ENCODE data around the gene ZDHHC11B. TPM values are rescaled to one million over a fixed set of nuclear protein-coding genes. Genes with fewer than 3 reads are reported as not detected.
"Not testable (repeated sequence)": the region's sequence is repeated elsewhere in the genome, so short reads cannot be mapped to it uniquely, and the experiment has no call there.

Gene ZDHHC11B
- total RNA-seq, 2 donors from 2014 or later = 15.4 to 32.5 TPM

DNA sequence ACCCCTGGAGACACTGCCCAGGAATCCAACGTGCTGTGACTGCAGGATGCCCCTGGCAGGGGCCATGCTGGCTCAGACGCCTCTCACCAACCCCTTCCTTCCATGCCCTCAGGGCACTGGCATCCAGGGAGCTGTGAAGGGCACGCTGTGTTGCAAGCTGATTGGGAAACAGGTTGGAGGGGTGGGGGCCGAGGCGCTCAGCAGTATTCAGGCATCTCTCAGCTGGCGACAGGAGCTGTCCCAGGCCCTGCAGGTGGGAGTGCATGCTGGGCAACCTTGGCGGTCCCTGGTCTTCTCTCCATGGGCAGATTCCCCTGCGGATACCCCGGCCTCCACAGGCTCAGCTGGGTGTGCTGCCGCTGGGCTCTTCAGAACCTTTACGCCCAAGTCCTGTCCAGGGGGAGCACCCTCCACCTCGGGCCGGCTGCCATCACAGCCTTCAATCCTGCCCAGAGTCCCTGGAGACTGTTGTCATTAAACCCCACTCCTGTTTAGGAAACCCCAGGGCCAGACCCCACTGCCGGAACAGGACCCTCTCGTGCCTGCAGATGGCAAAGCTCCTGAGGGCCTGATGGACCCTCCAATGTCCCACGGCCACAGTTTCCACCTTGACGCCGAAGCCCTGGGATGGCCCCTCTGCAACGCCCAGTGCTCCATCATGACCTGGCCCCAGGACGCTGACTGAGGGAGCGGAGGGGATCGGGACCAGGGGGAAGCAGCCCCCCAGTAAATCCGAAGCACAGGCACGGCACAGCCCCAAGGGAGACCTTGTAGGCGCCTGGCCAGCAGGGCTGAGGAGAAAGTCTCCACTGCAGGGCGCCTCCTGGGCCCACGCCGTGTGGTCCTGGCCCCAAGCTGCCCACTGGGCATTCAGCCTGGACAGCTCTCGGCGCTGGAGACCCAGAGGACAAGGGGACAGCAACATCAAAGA, 100.7 kb downstream of the ZDHHC11B start:
- intact Hi-C loops (cut with DNase I) = loop anchor here in 1 of 2 donors (2.0 kb wide), 1 partner anchor 93 kb away; no protein-coding TSS in a partner anchor
- DNase-seq (peak; percentile 39), ATAC-seq (peak in 1 of 2 donors; percentile 62)

DNA sequence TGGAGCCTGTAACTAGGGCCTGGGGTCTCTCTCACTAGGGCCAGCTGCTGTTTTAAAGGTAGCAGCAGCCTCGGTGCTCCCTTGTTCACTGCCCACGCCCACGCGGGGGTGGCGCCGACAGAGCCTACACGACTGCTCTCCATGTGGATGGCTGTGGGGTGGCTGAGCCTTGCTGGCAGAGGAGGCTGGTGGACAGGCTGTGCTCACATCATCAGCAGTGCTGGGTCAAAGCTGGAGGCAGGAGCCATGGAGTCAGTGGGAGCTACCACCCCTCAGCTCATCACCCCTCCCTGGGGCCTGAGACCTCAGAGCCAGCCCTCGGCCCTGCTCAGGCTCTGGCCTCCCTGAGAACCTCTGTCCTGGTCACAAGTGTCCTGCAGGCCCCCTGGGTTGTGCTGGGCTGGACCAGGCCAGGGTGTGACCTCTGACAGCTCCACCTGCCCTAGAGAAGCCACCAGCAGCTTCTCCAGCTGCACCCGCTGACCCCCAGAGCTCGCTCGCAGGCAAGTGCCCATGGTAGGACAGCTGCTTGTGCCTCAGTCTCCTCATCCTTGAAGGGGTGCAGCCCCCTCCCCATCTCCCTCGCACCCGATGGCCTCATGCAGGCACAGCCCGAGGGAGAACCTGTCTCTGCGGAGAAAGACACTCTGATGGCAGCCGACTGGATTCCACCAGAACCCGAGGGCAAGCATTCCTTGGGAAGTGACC, 101.7 kb downstream of the ZDHHC11B start:
- DNase-seq = peak; percentile 17
- intact Hi-C loops (cut with DNase I) = loop anchor here in 1 of 2 donors (2.0 kb wide), 1 partner anchor 94 kb away; no protein-coding TSS in a partner anchor

DNA sequence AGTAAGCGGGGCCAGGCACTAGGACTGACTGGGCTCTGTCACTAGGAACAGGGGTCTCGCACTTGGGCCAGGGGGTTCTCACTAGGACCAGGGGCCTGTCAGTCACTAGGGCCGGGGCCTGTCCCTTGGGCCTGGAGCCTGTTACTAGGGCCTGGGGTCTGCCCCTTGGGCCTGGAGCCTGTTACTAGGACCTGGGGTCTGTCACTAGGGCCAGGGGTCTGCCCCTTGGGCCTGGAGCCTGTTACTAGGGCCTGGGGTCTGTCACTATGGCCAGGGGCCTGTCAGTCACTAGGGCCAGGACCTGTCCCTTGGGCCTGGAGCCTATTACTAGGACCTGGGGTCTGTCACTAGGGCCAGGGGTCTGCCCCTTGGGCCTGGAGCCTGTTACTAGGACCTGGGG, 102.3 kb downstream of the ZDHHC11B start:
- intact Hi-C loops (cut with DNase I) = loop anchor here in 1 of 2 donors (2.0 kb wide), 1 partner anchor 95 kb away; no protein-coding TSS in a partner anchor
- not testable (repeated sequence) for ATAC-seq
- DNase-seq = peak; percentile 11

More for the DNA sequence above, 101.7 kb downstream of the ZDHHC11B start:
- not testable (repeated sequence) for ATAC-seq

DNA sequence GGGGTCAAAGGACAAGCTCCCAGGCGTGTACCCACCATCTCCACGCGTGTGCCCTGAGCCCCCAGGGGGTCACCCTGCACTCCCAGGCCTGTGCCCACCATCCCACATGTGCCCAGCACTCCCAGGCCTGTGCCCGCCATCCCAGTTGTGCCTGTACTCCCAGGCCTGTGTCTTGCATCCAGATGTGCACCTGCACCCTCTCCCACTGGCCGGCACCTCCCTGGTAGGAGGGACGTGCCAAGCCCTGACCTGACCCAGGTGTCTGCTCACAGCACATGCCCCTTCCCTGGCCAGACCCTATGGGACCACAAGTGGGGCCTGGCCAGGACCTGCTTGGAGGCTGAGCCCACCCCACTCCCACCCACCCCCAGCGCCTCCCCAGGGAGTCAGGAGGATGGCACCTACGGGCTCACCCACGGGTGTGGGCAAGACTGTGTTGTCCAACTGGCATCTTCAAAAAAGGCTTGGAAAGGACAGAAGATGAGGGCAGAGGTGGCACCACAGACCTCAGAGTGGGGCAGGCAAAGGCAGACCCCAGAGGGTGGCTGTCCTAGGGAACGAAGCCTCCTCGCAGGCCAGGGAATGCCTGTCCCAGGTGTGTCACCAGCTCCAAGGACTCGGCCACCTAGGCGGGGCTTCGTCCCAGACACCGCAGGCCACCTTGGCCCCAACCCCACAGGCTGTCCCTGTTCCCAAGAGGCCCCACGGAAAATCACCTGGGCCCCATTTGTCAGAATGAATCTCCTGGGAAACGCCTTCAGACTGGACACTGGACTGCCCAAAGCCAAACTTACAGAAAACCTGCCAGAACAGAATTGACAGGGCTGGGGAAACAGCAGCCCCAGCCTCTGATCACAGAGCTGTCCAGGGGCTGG, 103.0 kb downstream of the ZDHHC11B start:
- intact Hi-C loops (cut with DNase I) = loop anchor here in 1 of 2 donors (2.0 kb wide), 1 partner anchor 95 kb away; no protein-coding TSS in a partner anchor
- DNase-seq = peak; percentile 13

DNA sequence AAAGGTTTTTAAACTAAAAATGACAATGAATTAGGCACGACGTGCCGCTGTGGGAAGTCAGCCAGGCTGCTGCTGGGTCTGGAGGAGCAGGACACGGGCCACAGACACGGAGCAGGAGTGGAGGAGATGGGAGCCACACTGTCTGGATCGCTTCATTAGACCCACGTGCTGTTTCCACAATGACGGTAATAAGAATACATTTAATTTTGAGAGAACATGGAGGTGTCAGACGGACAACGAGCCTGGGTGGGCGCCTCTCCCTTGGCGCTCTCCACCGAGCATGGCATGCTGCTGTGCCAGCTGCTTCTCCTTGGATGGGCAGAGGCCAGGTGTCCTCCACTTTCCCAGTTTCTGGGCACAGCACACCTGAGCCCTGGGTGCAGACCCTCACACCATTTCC, 103.7 kb downstream of the ZDHHC11B start:
- ATAC-seq; DNase-seq; intact Hi-C loops (cut with DNase I): not testable (repeated sequence)

More for the DNA sequence above, 103.0 kb downstream of the ZDHHC11B start:
- ATAC-seq = not testable (repeated sequence)

DNA sequence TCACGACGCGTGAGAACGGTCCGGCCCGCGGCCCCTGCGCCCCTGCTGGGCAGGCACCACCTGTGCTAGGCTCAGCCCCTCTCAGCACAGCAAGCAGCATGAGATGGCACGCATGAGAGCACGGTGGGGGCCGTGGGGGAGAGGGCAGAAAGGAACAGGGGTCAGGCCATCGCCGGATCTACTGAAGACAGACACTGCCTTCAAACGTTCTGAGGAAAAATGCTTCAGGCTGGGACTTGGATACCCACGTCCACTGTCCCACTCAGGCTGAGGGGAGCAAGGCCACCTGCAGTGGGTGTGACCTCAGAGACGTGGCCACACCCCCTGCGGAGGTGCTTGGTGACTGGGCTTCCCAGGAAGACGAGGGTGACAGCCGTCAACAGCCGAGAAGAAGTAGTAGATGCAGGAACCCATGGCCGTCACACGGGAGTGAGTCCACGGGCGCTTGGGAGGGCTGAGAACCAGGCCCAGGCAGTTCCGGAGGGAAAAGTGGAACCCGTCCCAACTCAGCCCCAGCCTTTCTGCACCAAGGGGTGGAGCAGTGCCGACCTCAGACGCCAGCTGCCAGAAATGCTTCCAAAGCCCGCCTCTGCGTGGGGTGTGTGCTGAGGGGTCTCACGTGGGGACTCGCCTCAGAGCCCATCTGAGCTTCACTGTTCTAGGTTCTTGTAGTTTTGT, 104.3 kb downstream of the ZDHHC11B start:
- intact Hi-C loops (cut with DNase I); DNase-seq; ATAC-seq: not testable (repeated sequence)

DNA sequence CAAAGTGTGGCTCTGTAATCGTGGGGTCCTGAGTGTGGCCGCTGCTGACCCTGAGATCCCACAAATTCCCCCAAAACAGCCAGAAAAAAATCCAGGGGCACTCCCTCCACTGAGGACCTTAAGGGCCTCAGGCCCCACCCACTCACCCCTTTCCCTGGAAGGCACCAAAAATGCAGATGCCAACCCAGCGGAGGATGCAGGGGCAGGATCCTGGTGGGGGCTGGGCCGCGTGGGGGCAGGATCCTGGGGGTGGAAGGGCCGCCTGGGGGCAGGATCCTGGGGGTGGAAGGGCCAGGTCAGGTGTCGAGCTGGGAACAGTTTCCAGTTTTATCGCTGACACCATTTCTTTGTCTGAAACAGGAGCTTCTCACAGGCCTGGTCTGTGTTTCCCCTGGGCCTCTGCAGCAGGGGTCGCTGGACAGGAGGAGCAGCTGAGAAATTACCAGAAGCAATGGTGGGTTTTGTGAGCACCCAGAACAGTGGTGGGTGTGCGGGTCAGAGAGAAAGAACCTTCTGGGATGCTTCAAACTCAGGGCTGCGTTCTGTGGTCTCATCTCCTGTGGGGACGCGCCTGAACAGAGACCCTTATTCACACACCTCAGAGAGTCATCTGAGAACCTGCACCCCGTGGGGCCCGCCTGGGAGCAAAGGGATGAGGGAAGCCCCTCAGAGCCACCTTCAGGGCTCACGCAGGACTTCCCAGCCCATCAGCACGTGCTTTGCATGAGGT, 105.2 kb downstream of the ZDHHC11B start:
- intact Hi-C loops (cut with DNase I); ATAC-seq: not testable (repeated sequence)
- peak; percentile 8 for DNase-seq

DNA sequence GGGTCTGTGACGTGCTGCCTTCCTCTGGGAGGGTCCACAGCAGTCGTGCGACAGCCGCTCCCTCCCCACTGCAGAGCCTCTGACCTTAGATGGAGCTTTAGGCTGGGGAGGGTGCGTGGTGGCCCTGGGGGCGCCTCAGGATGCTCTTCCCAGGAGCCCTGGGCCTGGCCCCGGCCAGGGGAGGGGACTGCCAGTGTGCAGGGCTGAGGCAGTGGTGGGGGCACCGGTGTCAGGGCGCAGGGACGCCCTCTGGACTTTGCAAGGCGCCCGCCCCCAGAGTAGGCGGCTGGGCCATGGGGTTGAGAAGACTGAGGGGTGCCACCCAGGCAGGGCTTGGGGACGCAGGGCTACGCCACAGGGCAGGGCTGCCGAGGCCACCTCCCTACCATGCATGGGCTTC, 106.0 kb downstream of the ZDHHC11B start:
- DNase-seq; intact Hi-C loops (cut with DNase I); ATAC-seq: not testable (repeated sequence)

DNA sequence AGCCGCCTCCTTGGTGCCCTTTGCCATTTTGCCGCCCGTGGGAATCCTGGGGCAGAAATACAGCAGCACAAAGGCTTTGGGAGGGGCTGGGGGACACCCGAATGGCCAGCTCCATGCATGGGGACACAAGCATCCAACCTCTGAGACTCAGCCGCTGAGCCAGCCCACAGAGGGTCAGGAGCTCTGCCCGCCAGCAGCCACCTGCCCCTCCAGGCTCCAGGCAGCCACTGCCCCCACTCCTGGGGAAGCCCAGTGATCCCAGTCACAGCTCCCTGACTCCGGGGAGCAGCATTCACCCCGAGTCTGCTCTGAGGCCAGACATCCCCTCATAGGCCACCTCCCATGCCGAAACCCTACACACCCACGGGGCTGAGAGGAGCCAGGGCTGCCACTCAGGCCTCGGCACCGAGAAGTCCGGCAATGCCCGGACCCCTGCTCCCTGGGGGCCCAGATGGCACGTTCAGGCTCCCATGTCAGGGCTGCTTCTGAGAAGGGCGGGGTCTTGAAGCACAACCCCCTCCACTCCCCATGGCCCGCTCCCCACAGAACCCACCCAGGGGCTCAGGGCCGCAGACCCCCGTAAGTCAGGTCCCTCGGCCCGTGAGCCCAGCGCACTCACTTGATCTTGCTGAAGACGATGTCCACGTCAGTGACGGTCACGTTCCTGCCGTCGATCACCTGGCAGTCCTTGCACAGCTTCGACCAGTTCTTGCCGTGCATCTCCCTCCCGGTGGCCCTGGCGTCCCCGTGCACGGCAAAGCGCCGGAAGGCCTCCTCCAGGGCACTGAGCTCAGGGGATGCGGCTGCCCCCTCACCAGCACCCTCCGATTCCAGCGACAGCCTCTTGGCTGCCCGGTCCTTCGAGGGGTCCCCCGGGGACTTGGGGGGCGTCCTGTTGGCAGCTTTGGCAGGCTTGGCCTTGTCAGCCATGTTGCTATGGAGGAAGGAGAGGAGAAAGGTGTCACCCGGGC, 107.1 kb downstream of the ZDHHC11B start:
- peak; percentile 23 for DNase-seq
- intact Hi-C loops (cut with DNase I) = no loop called here
- ATAC-seq = no peak

DNA sequence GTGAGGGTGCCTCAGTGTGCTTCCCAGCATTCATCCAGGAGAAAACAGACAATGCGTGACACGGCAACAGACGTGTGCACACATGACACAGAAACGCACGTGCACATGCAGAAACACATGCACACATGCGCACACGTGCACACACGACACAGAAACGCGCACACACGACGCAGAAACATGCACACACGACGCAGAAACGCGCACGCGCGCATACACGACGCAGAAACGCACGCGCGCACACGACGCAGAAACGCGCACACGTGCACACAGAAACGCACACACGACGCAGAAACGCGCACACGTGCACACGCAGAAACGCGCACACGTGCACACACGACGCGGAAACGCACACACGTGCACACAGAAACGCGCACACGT, 107.8 kb downstream of the ZDHHC11B start:
- DNase-seq (no peak), ATAC-seq (no peak)
- intact Hi-C loops (cut with DNase I) = no loop called here

DNA sequence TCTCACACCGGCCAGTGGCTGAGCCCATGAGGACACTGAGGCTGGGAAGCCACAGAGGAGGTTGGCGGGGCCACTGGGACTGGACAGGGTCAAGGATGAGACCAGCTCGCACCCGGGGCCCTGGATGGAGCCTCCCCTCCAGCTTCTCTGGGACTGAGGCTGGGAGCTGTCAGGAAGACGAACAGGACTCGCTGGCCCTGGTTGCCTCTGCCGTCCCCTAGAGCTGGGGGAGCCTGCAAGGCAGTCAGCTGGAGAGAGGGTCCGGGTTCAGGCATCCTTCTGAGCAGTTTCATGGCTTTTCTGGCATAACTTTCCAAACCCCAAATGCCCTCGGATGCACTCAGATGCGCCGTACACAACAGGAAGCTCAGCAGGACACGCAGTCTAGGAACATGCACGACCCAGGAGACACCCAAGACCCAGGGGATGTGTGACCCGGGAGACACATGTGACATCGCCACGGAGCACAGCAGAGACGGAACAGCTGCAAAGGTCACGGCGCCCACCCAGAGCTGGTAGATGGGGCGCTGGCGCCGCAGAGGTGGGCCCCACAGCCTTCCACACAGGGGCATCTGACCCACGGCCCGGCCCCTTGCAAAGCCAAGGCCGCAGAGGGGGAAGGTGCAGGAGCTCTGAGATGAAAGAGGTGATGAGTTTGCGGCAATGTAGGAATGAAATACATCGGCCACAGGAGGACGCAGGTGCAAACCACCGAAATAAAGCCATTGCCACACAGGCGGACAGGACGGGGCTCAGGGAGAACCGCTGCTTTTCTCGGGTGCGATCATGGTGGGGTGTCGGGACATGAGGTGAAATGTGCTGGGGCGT, 108.4 kb downstream of the ZDHHC11B start:
- DNase-seq = peak; percentile 12

DNA sequence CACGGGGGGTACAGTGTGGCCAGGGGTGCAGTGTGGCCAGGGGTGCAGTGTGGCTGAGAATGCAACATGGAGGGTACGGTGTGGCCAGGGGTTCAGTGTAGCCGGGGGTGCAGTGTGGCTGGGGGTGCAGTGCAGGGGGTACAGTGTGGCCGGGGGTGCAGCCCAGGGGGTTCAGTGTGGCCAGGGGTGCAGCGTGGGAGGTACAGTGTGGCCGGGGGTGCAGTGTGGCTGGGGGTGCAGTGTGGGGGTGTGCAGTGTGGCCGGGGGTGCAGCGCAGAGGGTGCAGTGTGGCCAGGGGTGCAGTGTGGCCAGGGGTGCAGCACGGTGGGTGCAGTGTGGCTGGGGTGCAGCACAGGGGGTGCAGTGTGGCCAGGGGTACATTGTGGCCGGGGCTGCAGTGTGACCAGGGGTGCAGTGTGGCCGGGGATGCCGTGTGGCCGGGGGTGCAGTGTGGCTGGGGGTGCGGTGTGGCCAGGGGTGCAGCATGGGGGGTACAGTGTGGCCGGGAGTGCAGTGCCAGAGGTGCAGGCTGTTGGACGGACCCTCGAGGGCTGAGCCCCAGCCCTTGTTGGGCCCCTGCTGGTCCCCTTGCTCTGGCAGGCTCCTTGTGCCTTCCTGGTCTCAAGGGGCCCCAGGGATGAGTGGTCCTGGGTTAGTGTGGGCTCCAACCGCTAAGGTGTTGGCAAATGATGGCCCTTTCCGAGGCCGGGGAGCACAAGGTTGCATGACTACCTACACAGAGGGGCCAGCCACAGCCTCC, 109.2 kb downstream of the ZDHHC11B start:
- intact Hi-C loops (cut with DNase I) = no loop called here
- no peak for ATAC-seq
- peak; percentile 21 for DNase-seq

More for the DNA sequence above, 108.4 kb downstream of the ZDHHC11B start:
- intact Hi-C loops (cut with DNase I) = no loop called here
- no peak for ATAC-seq

DNA sequence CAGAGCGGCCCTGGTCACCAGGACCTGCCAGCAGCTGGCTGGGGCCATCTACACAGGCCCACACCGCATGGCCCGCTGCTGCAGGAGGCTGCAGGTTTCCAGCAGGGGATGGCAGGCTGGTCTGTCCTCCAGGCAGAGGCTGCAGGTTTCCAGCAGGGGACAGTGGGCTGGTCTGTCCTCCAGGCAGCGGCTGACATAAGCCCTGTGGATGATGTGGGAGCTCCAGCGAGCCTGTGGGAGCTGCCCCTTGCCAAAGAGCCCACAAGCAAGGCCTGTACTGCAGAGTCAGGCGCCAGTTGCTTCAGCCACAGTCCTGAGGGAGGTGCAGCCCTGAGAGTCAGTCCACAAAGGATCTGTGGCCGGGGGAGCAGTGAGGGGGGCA, 109.9 kb downstream of the ZDHHC11B start:
- ATAC-seq (peak in 1 of 2 donors; percentile 2), DNase-seq (peak; percentile 15)
- intact Hi-C loops (cut with DNase I) = loop anchor here (5.0 kb wide), 2 partner anchors 228 to 233 kb away; no protein-coding TSS in a partner anchor

DNA sequence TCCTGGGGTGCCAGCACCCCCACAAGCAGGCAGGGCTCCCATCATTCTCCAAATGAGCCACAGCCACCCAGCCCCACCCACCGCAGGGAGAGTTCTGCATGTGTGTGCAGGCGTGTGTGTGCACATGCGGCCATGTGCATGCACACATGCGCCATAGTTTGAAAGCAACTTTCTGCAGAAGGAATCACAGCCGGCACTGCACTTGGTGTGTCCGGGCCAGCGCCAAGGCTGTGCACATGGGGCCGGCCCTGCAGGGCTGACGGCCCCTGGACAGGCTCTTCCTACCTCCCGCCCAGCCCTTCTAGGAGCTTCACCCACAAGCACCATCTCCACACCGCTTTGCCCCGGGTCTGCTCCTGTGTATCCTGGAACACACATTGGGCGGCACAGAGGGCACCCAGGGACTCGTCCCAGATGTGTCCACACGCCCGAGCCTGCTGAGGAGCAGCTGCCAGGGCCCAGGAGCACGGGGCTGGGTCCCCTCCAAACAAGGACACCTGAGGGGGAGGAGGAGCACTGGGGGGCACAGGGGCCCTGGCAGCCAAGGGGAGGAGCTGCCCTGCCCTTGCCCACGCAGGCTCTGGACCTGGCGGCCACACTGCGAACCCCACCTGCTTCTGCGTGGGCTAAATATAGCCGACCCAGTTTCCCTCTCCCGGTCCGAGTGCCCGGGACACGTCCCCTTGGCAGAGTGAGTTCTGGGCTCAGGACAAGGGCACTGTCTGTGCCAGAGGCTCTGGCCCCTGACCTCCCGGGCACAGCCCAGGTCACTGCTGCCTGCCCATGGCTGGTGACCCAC, 110.5 kb downstream of the ZDHHC11B start:
- ATAC-seq (peak; percentile 4 to 27), DNase-seq (peak; percentile 29)
- intact Hi-C loops (cut with DNase I) = loop anchor here (5.0 kb wide), 2 partner anchors 228 to 233 kb away; no protein-coding TSS in a partner anchor

All from left cardiac atrium (tissue), 4 donors.